Measurements from ENCODE around the gene DNAJB11. TPM values are rescaled to one million over a fixed set of nuclear protein-coding genes. Genes with fewer than 3 reads are reported as not detected.

The DNAJB11 gene
- total and polyA plus RNA-seq, 8 donors, result 17.0 to 62.1 (median 31.9) TPM

GRCh38 chr3:186609247-186609868 lies 38.8 kb downstream of the DNAJB11 start:
- intact Hi-C loops (cut with DNase I; ENCODE audit: low total_unique reads), result no loop called here
- peaks cover 0 to 10% (median 3%) of the 10 kb centered on the region in 4 donors for H3K4me1 ChIP-seq
- WGBS, 5 donors, result 83 to 94% (median 92%) methylated on average over 8 of the region's 8 CpGs
- no peak overlapping the region for H3K4me3 ChIP-seq
- no peak overlapping the region for H3K27ac ChIP-seq
- TF ChIP-seq POLR2A (IDR thresholded peaks at IDR 0.05), result no peak
- TF ChIP-seq EP300 (IDR thresholded peaks at IDR 0.05), result no peak
- no peak for TF ChIP-seq POLR2AphosphoS5 (IDR thresholded peaks at IDR 0.05)
- no peak for TF ChIP-seq CTCF (IDR thresholded peaks at IDR 0.05)
- DNase-seq, result peak in 1 of 2 donors; percentile 41
- no peaks in the 10 kb centered on the region for H3K36me3 ChIP-seq
- no peaks in the 10 kb centered on the region for H3K9me3 ChIP-seq
- H3K27me3 ChIP-seq, result peaks cover 0 to 14% (median 3%) of the 10 kb centered on the region in 3 donors

DNA sequence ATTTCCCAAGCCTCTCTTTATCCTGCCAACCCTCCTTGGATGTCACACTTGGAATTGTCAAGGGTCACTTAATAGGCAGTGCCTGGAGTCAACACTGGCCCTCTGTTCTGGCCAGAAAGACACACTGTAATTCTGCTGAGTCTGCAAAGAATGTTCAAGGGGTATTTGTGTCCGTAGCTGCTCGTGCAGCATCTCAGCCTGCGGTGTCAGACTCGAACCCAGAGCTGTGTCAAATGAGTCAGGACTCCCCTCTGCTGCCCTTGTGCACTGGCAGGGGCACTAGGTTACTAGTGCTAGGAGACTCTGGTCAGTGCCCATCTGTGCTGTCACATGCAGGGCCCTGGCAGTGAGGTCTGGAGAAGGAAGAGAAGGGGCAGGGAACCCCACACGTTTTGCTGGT lies 41.5 kb downstream of the DNAJB11 start:
- H3K27ac ChIP-seq, result no peak overlapping the region
- H3K36me3 ChIP-seq, result no peaks in the 10 kb centered on the region
- H3K4me3 ChIP-seq, result no peak overlapping the region
- WGBS, 5 donors, result 57 to 77% (median 67%) methylated on average over 5 of the region's 5 CpGs
- no peak for DNase-seq
- H3K9me3 ChIP-seq, result no peaks in the 10 kb centered on the region
- TF ChIP-seq EP300 (IDR thresholded peaks at IDR 0.05), result no peak
- TF ChIP-seq CTCF (IDR thresholded peaks at IDR 0.05), result no peak
- no peak for TF ChIP-seq POLR2A (IDR thresholded peaks at IDR 0.05)
- TF ChIP-seq POLR2AphosphoS5 (IDR thresholded peaks at IDR 0.05), result no peak
- H3K4me1 ChIP-seq, result peaks cover under 1 to 14% (median 9%) of the 10 kb centered on the region in 4 donors
- intact Hi-C loops (cut with DNase I; ENCODE audit: low total_unique reads), result no loop called here
- peaks cover 0 to 29% (median 6%) of the 10 kb centered on the region in 3 donors for H3K27me3 ChIP-seq

DNA sequence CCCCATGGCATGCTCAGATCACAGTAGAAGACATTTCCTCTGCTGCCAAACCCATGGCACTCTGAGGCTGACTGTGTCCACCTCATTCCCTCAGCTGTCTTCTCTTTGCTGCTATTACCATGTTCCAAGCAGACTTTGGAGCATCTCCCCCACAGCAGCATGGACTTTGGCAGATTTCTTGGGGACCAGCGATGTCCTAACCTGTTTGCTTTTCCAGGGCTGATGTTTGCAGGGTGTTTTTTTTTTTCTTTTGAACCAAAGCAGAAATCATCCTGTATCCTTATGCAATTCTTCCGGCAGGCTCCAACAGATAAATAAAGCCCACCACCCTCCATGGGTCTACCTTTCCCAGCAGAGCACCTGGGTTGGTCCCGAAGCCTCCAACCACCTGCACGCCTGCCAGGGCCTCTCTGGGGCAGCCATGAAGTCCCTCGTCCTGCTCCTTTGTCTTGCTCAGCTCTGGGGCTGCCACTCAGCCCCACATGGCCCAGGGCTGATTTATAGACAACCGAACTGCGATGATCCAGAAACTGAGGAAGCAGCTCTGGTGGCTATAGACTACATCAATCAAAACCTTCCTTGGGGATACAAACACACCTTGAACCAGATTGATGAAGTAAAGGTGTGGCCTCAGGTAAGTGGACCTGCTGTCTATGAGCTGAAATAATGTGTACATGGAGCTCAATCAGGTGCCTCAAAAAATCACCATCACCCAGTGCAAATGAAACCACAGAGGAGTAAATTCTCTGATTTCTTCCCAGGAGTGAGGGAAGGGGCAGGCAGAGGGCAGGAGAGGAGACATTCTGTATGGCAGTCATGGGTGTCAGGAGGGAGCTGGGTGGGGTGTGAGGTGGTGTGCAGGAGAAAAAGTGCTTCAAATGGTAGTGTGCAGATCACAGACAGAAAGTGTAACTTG lies 42.5 kb downstream of the DNAJB11 start, which contains the start of gene AHSG:
TSS of gene AHSG (plus strand) at position 340 of the 916 bp plus-strand sequence. CDS start at position 422, 82 bp downstream.
- Histone ChIP-seq H3K9me3 (no peaks in the 10 kb centered on the region), H3K4me1 (peaks cover 4 to 19% (median 14%) of the 10 kb centered on the region in 4 donors), H3K4me3 (no peak within 1 kb of the TSS), H3K27ac (no peak within 1 kb of the TSS), H3K36me3 (no peaks in the 10 kb centered on the region), H3K27me3 (peaks cover 0 to 37% (median 6%) of the 10 kb centered on the region in 3 donors)
- WGBS, 5 donors, result 78 to 88% (median 85%) methylated on average over 7 of the region's 7 CpGs
- TF ChIP-seq POLR2A (IDR thresholded peaks at IDR 0.05) (no peak), POLR2AphosphoS5 (IDR thresholded peaks at IDR 0.05) (no peak), EP300 (IDR thresholded peaks at IDR 0.05) (no peak), CTCF (IDR thresholded peaks at IDR 0.05) (no peak)
- no peak for DNase-seq
- intact Hi-C loops (cut with DNase I; ENCODE audit: low total_unique reads), result no loop called here

GRCh38 chr3:186613637-186614265 lies 43.2 kb downstream of the DNAJB11 start:
- Histone ChIP-seq H3K27ac (no peak overlapping the region), H3K36me3 (no peaks in the 10 kb centered on the region), H3K27me3 (peaks cover 0 to 44% (median 10%) of the 10 kb centered on the region in 3 donors), H3K4me3 (no peak overlapping the region), H3K9me3 (no peaks in the 10 kb centered on the region), H3K4me1 (peaks cover 4 to 19% (median 14%) of the 10 kb centered on the region in 4 donors)
- intact Hi-C loops (cut with DNase I; ENCODE audit: low total_unique reads), result no loop called here
- no peak for TF ChIP-seq POLR2A (IDR thresholded peaks at IDR 0.05)
- no peak for TF ChIP-seq CTCF (IDR thresholded peaks at IDR 0.05)
- TF ChIP-seq POLR2AphosphoS5 (IDR thresholded peaks at IDR 0.05), result no peak
- TF ChIP-seq EP300 (IDR thresholded peaks at IDR 0.05), result no peak
- 48 to 66% (median 65%) methylated on average over 4 of the region's 4 CpGs for WGBS, 5 donors
- DNase-seq, result no peak
